WTC11 (cell line): ENCODE measurements around the gene RAB33A. TPM values are rescaled to one million over a fixed set of nuclear protein-coding genes. Genes with fewer than 3 reads are reported as not detected.

Experiments used
- ATAC-seq: fragments of 200-7000 bp; cut with Tn5 transposase; 2 replicates; pipeline ENCODE4 v1.10.0; 2021; ENCODE audit warnings: mild to moderate bottlenecking, moderate library complexity
- CTCF ChIA-PET: fragments of 300-600 bp; sonication (Branson Sonifier 250); formaldehyde crosslinking; loops from one replicate; lab custom pipeline; 2021; ENCODE audit warnings: antibody characterized with exemption; lab: Charles Lee
- POLR2A ChIA-PET: fragments of 350-600 bp; sonication (Branson Sonifier 250); formaldehyde crosslinking; loops from one replicate; lab custom pipeline; 2021; ENCODE audit warnings: antibody characterized with exemption; lab: Charles Lee
- DNase-seq: peaks from one replicate; pipeline ENCODE4 v3.0.0; 2021; ENCODE audit warnings: low spot score
- H3K27ac Mint-ChIP-seq: 2 replicates; pipeline ENCODE4 v1.8.0; 2021; ENCODE audit warnings: mixed read lengths
- H3K27me3 Mint-ChIP-seq: 2 replicates; pipeline ENCODE4 v1.8.0; 2021; ENCODE audit warnings: low read depth, mild to moderate bottlenecking, moderate library complexity, mixed read lengths
- H3K36me3 Mint-ChIP-seq: 2 replicates; pipeline ENCODE4 v1.8.0; 2021; ENCODE audit warnings: mixed read lengths
- H3K4me1 Mint-ChIP-seq: 2 replicates; pipeline ENCODE4 v1.8.0; 2022; ENCODE audit warnings: mixed read lengths
- H3K4me3 Mint-ChIP-seq: 2 replicates; pipeline ENCODE4 v1.8.0; 2021; ENCODE audit warnings: mild to moderate bottlenecking, moderate library complexity, mixed read lengths
- H3K9me3 Mint-ChIP-seq: 2 replicates; pipeline ENCODE4 v1.8.0; 2021; ENCODE audit warnings: mixed read lengths
- ATF1 ChIP-seq: sonication (generic); formaldehyde crosslinking; IDR thresholded peaks from 2 replicates; pipeline ENCODE4 v1.8.1; 2023; ENCODE audit warnings: mild to moderate bottlenecking, moderate library complexity, missing genetic modification reagents
- E2F5 ChIP-seq: sonication (generic); formaldehyde crosslinking; IDR thresholded peaks from 2 replicates; pipeline ENCODE4 v1.8.1; 2022; ENCODE audit warnings: mild to moderate bottlenecking, moderate library complexity, missing genetic modification reagents
- ELF4 ChIP-seq: sonication (generic); formaldehyde crosslinking; IDR thresholded peaks from 2 replicates; pipeline ENCODE4 v1.8.1; 2022; ENCODE audit warnings: low read depth, mild to moderate bottlenecking, moderate library complexity, missing genetic modification reagents
- NFYB ChIP-seq: sonication (generic); formaldehyde crosslinking; conservative IDR thresholded peaks from 2 replicates; pipeline ENCODE4 v1.8.0; 2022; ENCODE audit warnings: low read depth, missing genetic modification reagents
- NR1H2 ChIP-seq: sonication (generic); formaldehyde crosslinking; IDR thresholded peaks from 2 replicates; pipeline ENCODE4 v1.9.0; 2021; ENCODE audit warnings: mild to moderate bottlenecking, moderate library complexity, missing genetic modification reagents
- NR2C2 ChIP-seq: sonication (generic); formaldehyde crosslinking; IDR thresholded peaks from 2 replicates; pipeline ENCODE4 v1.8.0; 2022; ENCODE audit warnings: mild to moderate bottlenecking, missing genetic modification reagents
- PREB ChIP-seq: sonication (generic); formaldehyde crosslinking; IDR thresholded peaks from 2 replicates; pipeline ENCODE4 v1.8.1; 2022; ENCODE audit warnings: mild to moderate bottlenecking, missing genetic modification reagents, moderate library complexity, borderline replicate concordance
- TP53 ChIP-seq: sonication (generic); formaldehyde crosslinking; IDR thresholded peaks from 2 replicates; pipeline ENCODE4 v1.8.1; 2023; ENCODE audit warnings: mild to moderate bottlenecking, missing genetic modification reagents
- ZBTB43 ChIP-seq: sonication (generic); formaldehyde crosslinking; IDR thresholded peaks from 2 replicates; pipeline ENCODE4 v1.8.1; 2023; ENCODE audit warnings: mild to moderate bottlenecking, missing genetic modification reagents
- ZNF138 ChIP-seq: sonication (generic); formaldehyde crosslinking; conservative IDR thresholded peaks from 2 replicates; pipeline ENCODE4 v1.8.1; 2022; ENCODE audit warnings: mild to moderate bottlenecking, moderate library complexity, missing genetic modification reagents
- total RNA-seq: library from RNA; stranded (reverse); gene quantifications from 3 replicates; pipeline ENCODE4 v1.2.3, GENCODE V29; 2021
- TF ChIP-seq, protein P1 (sequence below): sonication (generic); formaldehyde crosslinking; IDR thresholded peaks from 2 replicates; pipeline ENCODE4 v1.8.0; 2022; ENCODE audit warnings: mild to moderate bottlenecking, missing genetic modification reagents
- TF ChIP-seq, protein P2 (sequence below): sonication (generic); formaldehyde crosslinking; IDR thresholded peaks from 2 replicates; pipeline ENCODE4 v1.8.0; 2022; ENCODE audit warnings: mild to moderate bottlenecking, missing genetic modification reagents

RAB33A gene
- total RNA-seq, 1 experiment from 2014 or later, result 2.1 TPM

DNA sequence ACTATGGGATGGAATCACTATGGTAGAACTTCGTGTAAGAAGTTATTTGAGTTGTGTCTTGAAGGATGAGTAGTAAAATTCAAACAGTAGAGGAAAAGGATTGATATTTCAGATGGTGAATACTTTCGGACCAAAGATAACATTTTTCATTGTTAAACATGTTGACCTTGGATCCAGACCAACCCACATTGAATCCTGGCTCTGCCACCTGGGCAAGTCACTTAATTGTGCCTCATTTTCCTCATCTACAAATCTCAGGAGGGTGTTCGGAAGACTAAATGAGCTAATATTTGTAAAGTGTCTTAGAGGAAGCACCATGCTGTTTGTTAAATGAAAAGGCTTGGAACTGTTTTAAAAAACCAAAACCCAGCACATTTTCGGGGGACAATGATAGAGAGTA, 4.7 kb upstream of the RAB33A start:
- ChIA-PET POLR2A (no interaction called here), CTCF (no interaction called here)
- Mint-ChIP-seq H3K4me3 (peak overlapping the region; percentile 94), H3K27me3 (peaks cover 2% of the 10 kb centered on the region), H3K36me3 (no peaks in the 10 kb centered on the region), H3K27ac (0 out of 2 replicates have a peak overlapping the region, but pooled peaks have one; percentile 24), H3K4me1 (peaks cover 16% of the 10 kb centered on the region), H3K9me3 (no peaks in the 10 kb centered on the region)
- ATAC-seq, result no peak
- TF ChIP-seq E2F5, result no peak
- TF ChIP-seq NR1H2 (CRISPR knock-in tag), result no peak
- DNase-seq, result no peak

GRCh38 chrX:130170752-130171445, 863 bp upstream of the RAB33A start:
- Mint-ChIP-seq H3K4me3 (peak overlapping the region; percentile 80), H3K27ac (no peak overlapping the region)
- POLR2A ChIA-PET, result no interaction called here
- TF ChIP-seq TP53, result no peak
- peak; percentile 62 for TF ChIP-seq NFYB (CRISPR knock-in tag)
- TF ChIP-seq, all 79 proteins: peak for 1
- no peaks in the 10 kb centered on the region for H3K9me3 Mint-ChIP-seq
- H3K36me3 Mint-ChIP-seq, result no peaks in the 10 kb centered on the region
- CTCF ChIA-PET, result interaction anchor here (0.5 to 1.2 kb wide), 3 partner anchors 91 to 188 kb away, joined by 3 to 7 read pairs (median 4); no protein-coding TSS in a partner anchor
- H3K4me1 Mint-ChIP-seq, result peaks cover 18% of the 10 kb centered on the region
- DNase-seq, result peak; percentile 61
- peak; percentile 85 for ATAC-seq
- H3K27me3 Mint-ChIP-seq, result peaks cover 14% of the 10 kb centered on the region

- Mint-ChIP-seq H3K4me3 (peak overlapping the region; percentile 80), H3K27me3 (peaks cover 14% of the 10 kb centered on the region), H3K4me1 (peaks cover 11% of the 10 kb centered on the region), H3K27ac (no peak overlapping the region), H3K9me3 (no peaks in the 10 kb centered on the region), H3K36me3 (no peaks in the 10 kb centered on the region)
- POLR2A ChIA-PET, result no interaction called here
- TF ChIP-seq ELF4 (CRISPR knock-in tag) (no peak), PREB (CRISPR knock-in tag) (no peak), ATF1 (no peak), ZNF138 (CRISPR knock-in tag) (no peak), ZBTB43 (CRISPR knock-in tag) (no peak), NR2C2 (CRISPR knock-in tag) (no peak)
- TF ChIP-seq, protein P1, sequence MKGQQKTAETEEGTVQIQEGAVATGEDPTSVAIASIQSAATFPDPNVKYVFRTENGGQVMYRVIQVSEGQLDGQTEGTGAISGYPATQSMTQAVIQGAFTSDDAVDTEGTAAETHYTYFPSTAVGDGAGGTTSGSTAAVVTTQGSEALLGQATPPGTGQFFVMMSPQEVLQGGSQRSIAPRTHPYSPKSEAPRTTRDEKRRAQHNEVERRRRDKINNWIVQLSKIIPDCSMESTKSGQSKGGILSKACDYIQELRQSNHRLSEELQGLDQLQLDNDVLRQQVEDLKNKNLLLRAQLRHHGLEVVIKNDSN, result no peak
- TF ChIP-seq, protein P2, sequence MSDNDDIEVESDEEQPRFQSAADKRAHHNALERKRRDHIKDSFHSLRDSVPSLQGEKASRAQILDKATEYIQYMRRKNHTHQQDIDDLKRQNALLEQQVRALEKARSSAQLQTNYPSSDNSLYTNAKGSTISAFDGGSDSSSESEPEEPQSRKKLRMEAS (CRISPR knock-in tag), result peak; percentile 28; the same call in 1 of the 2 replicates
- ATAC-seq, result no peak
- CTCF ChIA-PET, result interaction anchor here (1.2 kb wide), 1 partner anchor 93 kb away, joined by 3 read pairs; no protein-coding TSS in a partner anchor
- DNase-seq, result peak; percentile 9
Observed at GRCh38 chrX:130172127-130172845, 524 bp downstream of the RAB33A start.
